Upper lobe of left lung (tissue), 6 donors: Measurements from ENCODE around the gene SYNGR1. TPM values are rescaled to one million over a fixed set of nuclear protein-coding genes. Genes with fewer than 3 reads are reported as not detected.

Experiments used
- ATAC-seq, 2 donors: fragments of 200-7000 bp; cut with Tn5 transposase; one replicate each; pipeline ENCODE4 v1.9.1; 2022; ENCODE audit warnings: mild to moderate bottlenecking in 2 of 2, moderate library complexity in 2 of 2; ENCODE audit not compliant: low FRiP score in 2 of 2
- DNase-seq, 2 donors: peaks; one replicate each; pipeline ENCODE4 v3.0.0-alpha.2; 2019 to 2020
- H3K27ac ChIP-seq, 4 donors: fragments of 200-600 bp; sonication (generic); one replicate each; pipeline ENCODE4 v1.5.1; 2016 to 2019
- H3K27me3 ChIP-seq, 4 donors: fragments of 200-600 bp; sonication (generic); one replicate each; pipeline ENCODE4 v1.5.1; 2017 to 2019
- H3K36me3 ChIP-seq, 4 donors: fragments of 200-600 bp; sonication (generic); one replicate each; pipeline ENCODE4 v1.5.1; 2016 to 2019
- H3K4me1 ChIP-seq, 4 donors: fragments of 200-600 bp; sonication (generic); one replicate each; pipeline ENCODE4 v1.5.1; 2018 to 2019
- H3K4me3 ChIP-seq, 4 donors: fragments of 200-600 bp; sonication (generic); one replicate each; pipeline ENCODE4 v1.5.1; 2017 to 2019; ENCODE audit warnings: mild to moderate bottlenecking in 2 of 4, moderate library complexity in 1 of 4
- H3K9me3 ChIP-seq, 4 donors: fragments of 200-600 bp; sonication (generic); one replicate each; pipeline ENCODE4 v1.5.1; 2018 to 2019
- CTCF ChIP-seq, 6 experiments: fragments of 450-650 bp in 4 of 6; fragments of 200-600 bp in 2 of 6; sonication (generic) in 2 of 6; IDR thresholded peaks; one replicate each; pipeline ENCODE4 v1.5.1; 2016 to 2019; ENCODE audit warnings: antibody characterized with exemption in 6 of 6
- EP300 ChIP-seq, 4 donors: sonication (generic); formaldehyde crosslinking; IDR thresholded peaks; one replicate each; pipeline ENCODE4 v1.5.1; 2017; ENCODE audit warnings: antibody characterized with exemption in 4 of 4, control low read depth in 2 of 4
- POLR2A ChIP-seq, 4 donors: fragments of 450-650 bp; IDR thresholded peaks; one replicate each; pipeline ENCODE4 v1.5.1; 2016 to 2017; ENCODE audit warnings: antibody characterized with exemption in 4 of 4, mild to moderate bottlenecking in 2 of 4
- POLR2AphosphoS5 ChIP-seq, 2 donors: sonication (generic); formaldehyde crosslinking; IDR thresholded peaks; one replicate each; pipeline ENCODE4 v1.5.1; 2017; ENCODE audit warnings: antibody characterized with exemption in 2 of 2
- WGBS, 2 donors: methylation state at CpG; one replicate each; pipeline ENCODE4 v1.1.5; 2017 to 2018; 5-methylcytosine and 5-hydroxymethylcytosine counted together
- total RNA-seq, 6 donors: library from RNA; depleted of rRNA in 4 of 6; stranded (reverse); fragments of >200 nt in 4 of 6; gene quantifications; one replicate each; pipeline versions ENCODE4 v1.1.0 to v1.2.1, GENCODE V29; 2016 to 2021
- donor health status: DM: no; HTN: no; CAD: no; lungs with moderate emphysema.
- donor health status: DM: no; HTN: yes; CAD: no; lungs with severe emphysema.

SYNGR1 gene
- total RNA-seq = 10 to 100 TPM in 1 of 6 donors, 1 to 10 TPM in 5; 2.0 to 14.6 (median 5.3) TPM

- Histone ChIP-seq H3K27ac (peak within 1 kb of the TSS in 2 of 4 donors; percentile 2 to 83), H3K36me3 (no peaks in the 10 kb centered on the region), H3K27me3 (no peaks in the 10 kb centered on the region), H3K9me3 (no peaks in the 10 kb centered on the region), H3K4me3 (peak within 1 kb of the TSS; percentile 38 to 79 (median 72)), H3K4me1 (peaks cover 12 to 18% (median 14%) of the 10 kb centered on the region in 4 donors)
- peak in 1 of 2 donors; percentile 47 for ATAC-seq
- WGBS, 2 donors = 4% methylated on average over 23 of the region's 87 CpGs; no CpG with 5 or more reads in 1 of the 2 donors
- TF ChIP-seq CTCF (IDR thresholded peaks at IDR 0.05) (no peak), POLR2AphosphoS5 (IDR thresholded peaks at IDR 0.05) (no peak), POLR2A (IDR thresholded peaks at IDR 0.05) (peak in 1 of 4 donors; percentile 16), EP300 (IDR thresholded peaks at IDR 0.05) (no peak)
- DNase-seq = peak in 1 of 2 donors; percentile 86
Observed at GRCh38 chr22:39349967-39350726, at the start of gene SYNGR1. Gene SYNGR1, plus strand, starts transcription at chr22:39349991. Its CDS starts 20 bp downstream, at chr22:39350011.

GRCh38 chr22:39300186-39300830, 49.5 kb upstream of the SYNGR1 start:
- Histone ChIP-seq H3K27ac (peak overlapping the region in 3 of 4 donors; percentile 20 to 74 (median 63)), H3K36me3 (no peaks in the 10 kb centered on the region), H3K4me1 (peaks cover 36 to 47% (median 38%) of the 10 kb centered on the region in 4 donors), H3K27me3 (no peaks in the 10 kb centered on the region), H3K4me3 (peak overlapping the region in 2 of 4 donors; percentile 7 to 18), H3K9me3 (no peaks in the 10 kb centered on the region)
- 9 to 20% methylated on average over 10 to 19 of the region's 19 CpGs for WGBS, 2 donors
- TF ChIP-seq CTCF (IDR thresholded peaks at IDR 0.05) = peak in 4 of 6 experiments; percentile 8 to 23 (median 22)
- TF ChIP-seq POLR2AphosphoS5 (IDR thresholded peaks at IDR 0.05) = no peak
- TF ChIP-seq EP300 (IDR thresholded peaks at IDR 0.05) = no peak
- TF ChIP-seq POLR2A (IDR thresholded peaks at IDR 0.05) = peak in 1 of 4 donors; percentile 10
- DNase-seq (peak; percentile 63 to 82), ATAC-seq (peak; percentile 31 to 72)

GRCh38 chr22:39301108-39301507, 48.7 kb upstream of the SYNGR1 start:
- no peak overlapping the region for H3K4me3 ChIP-seq
- no peaks in the 10 kb centered on the region for H3K36me3 ChIP-seq
- no peaks in the 10 kb centered on the region for H3K9me3 ChIP-seq
- H3K27me3 ChIP-seq = no peaks in the 10 kb centered on the region
- no peak for ATAC-seq
- WGBS, 2 donors = 88 to 89% methylated on average over 9 of the region's 9 CpGs
- peaks cover 36 to 47% (median 38%) of the 10 kb centered on the region in 4 donors for H3K4me1 ChIP-seq
- DNase-seq = no peak
- TF ChIP-seq CTCF (IDR thresholded peaks at IDR 0.05) = no peak
- TF ChIP-seq POLR2A (IDR thresholded peaks at IDR 0.05) = no peak
- no peak for TF ChIP-seq EP300 (IDR thresholded peaks at IDR 0.05)
- TF ChIP-seq POLR2AphosphoS5 (IDR thresholded peaks at IDR 0.05) = no peak
- peak overlapping the region in 1 of 4 donors; percentile 63 for H3K27ac ChIP-seq

- Histone ChIP-seq H3K27ac (no peak overlapping the region), H3K4me3 (no peak overlapping the region), H3K36me3 (no peaks in the 10 kb centered on the region), H3K4me1 (peaks cover 35 to 41% (median 37%) of the 10 kb centered on the region in 4 donors), H3K9me3 (no peaks in the 10 kb centered on the region), H3K27me3 (no peaks in the 10 kb centered on the region)
- DNase-seq (no peak), ATAC-seq (no peak)
- no peak for TF ChIP-seq POLR2A (IDR thresholded peaks at IDR 0.05)
- no peak for TF ChIP-seq POLR2AphosphoS5 (IDR thresholded peaks at IDR 0.05)
- TF ChIP-seq CTCF (IDR thresholded peaks at IDR 0.05) = no peak
- TF ChIP-seq EP300 (IDR thresholded peaks at IDR 0.05) = no peak
- WGBS, 2 donors = 74 to 80% methylated on average over 7 of the region's 7 CpGs
Observed at GRCh38 chr22:39301926-39302325, 47.9 kb upstream of the SYNGR1 start.
